Panc1 (cell line): ENCODE measurements around the gene BLVRA. TPM values are rescaled to one million over a fixed set of nuclear protein-coding genes. Genes with fewer than 3 reads are reported as not detected.
"Not testable (repeated sequence)": the region's sequence is repeated elsewhere in the genome, so short reads cannot be mapped to it uniquely, and the experiment has no call there.

Experiments
- ATAC-seq: fragments of 200-7000 bp; cut with Tn5 transposase; 2 replicates; pipeline ENCODE4 v1.9.1; 2020; ENCODE audit warnings: mild to moderate bottlenecking, moderate library complexity
- BruUV-seq: library from RNA; stranded (reverse); fragments of 400-500 nt; replicated peaks from 2 replicates; lab custom pipeline; 2021; lab: Mats Ljungman, UMichigan
- CTCF ChIA-PET: fragments of 300-600 bp; sonication (Branson Sonifier 250); formaldehyde crosslinking; loops from one replicate; lab custom pipeline; 2022; ENCODE audit warnings: antibody characterized with exemption; lab: Charles Lee
- POLR2A ChIA-PET: fragments of 300-600 bp; sonication (Branson Sonifier 250); formaldehyde crosslinking; loops from one replicate; lab custom pipeline; 2022; ENCODE audit warnings: antibody characterized with exemption; lab: Charles Lee
- DNase-seq: peaks from one replicate; pipeline ENCODE4 v3.0.0-alpha.2; 2010; ENCODE audit warnings: low read depth, low spot score
- H3K27ac ChIP-seq: 2 replicates; pipeline ENCODE4 v1.5.1; 2011; ENCODE audit warnings: mild to moderate bottlenecking, low read length, inconsistent platforms
- H3K27me3 ChIP-seq: fragments of 200-500 bp; sonication (Bioruptor generic); 2 replicates; pipeline ENCODE4 v1.6.0; 2014; ENCODE audit warnings: low read length, inconsistent platforms; ENCODE audit not compliant: control insufficient read depth, insufficient read depth
- H3K36me3 ChIP-seq: fragments of 200-500 bp; sonication (Bioruptor generic); 2 replicates; pipeline ENCODE4 v1.5.1; 2014; ENCODE audit warnings: inconsistent platforms, mild to moderate bottlenecking, low read length, moderate library complexity; ENCODE audit not compliant: control insufficient read depth, insufficient read depth
- H3K4me1 ChIP-seq: 2 replicates; pipeline ENCODE4 v1.5.1; 2011; ENCODE audit warnings: inconsistent platforms, mild to moderate bottlenecking, low read length, moderate library complexity; ENCODE audit not compliant: control insufficient read depth, insufficient read depth
- H3K4me3 ChIP-seq, 2 experiments: 2 replicates each; pipeline ENCODE4 v1.5.1; 2011 to 2012; ENCODE audit warnings: low read depth in 2 of 2, low read length in 2 of 2, mild to moderate bottlenecking in 2 of 2, inconsistent platforms in 1 of 2, moderate library complexity in 1 of 2
- H3K9me3 ChIP-seq: fragments of 200-500 bp; sonication (Bioruptor generic); 2 replicates; pipeline ENCODE4 v1.5.1; 2014; ENCODE audit warnings: low read depth, mild to moderate bottlenecking, inconsistent platforms, low read length, moderate library complexity; ENCODE audit not compliant: control insufficient read depth, insufficient read depth
- POLR2AphosphoS5 ChIP-seq: IDR thresholded peaks from 2 replicates; pipeline ENCODE4 v1.6.1; 2012; ENCODE audit warnings: mild to moderate bottlenecking, low read depth, low read length, moderate library complexity
- SIN3A ChIP-seq: IDR thresholded peaks from 2 replicates; pipeline ENCODE4 v1.6.1; 2012; ENCODE audit warnings: low read depth, mild to moderate bottlenecking, low read length, moderate library complexity, borderline replicate concordance; ENCODE audit not compliant: insufficient read depth
- TCF7L2 ChIP-seq: IDR thresholded peaks from 2 replicates; pipeline ENCODE4 v1.6.1; 2011; ENCODE audit warnings: mild to moderate bottlenecking, low read depth, low read length, inconsistent platforms
- in situ Hi-C: cut with HindIII; loops from 2 replicates; pipeline ENCODE4 v1.10.0; 2016; ENCODE audit warnings: low sequenced_read_pairs, low pct_unique_long_range_greater_than_20kb
- intact Hi-C: fragments of 100-400 bp; cut with micrococcal nuclease; formaldehyde crosslinking; loops from one replicate; pipeline ENCODE4 v1.10.0; 2022; ENCODE audit not compliant: unreplicated experiment
- total RNA-seq: library from RNA; stranded (reverse); gene quantifications from one replicate; pipeline ENCODE4 v1.2.1, GENCODE V29; 2021; ENCODE audit not compliant: unreplicated experiment
- TF ChIP-seq, protein P1 (sequence below): fragments of 450-650 bp; IDR thresholded peaks from 2 replicates; pipeline ENCODE4 v1.5.1; 2017; ENCODE audit warnings: mild to moderate bottlenecking
- TF ChIP-seq, protein P2 (sequence below), 2 experiments: IDR thresholded peaks; 2 replicates each; pipeline ENCODE4 v1.6.1; 2011 to 2012; ENCODE audit warnings: low read depth in 2 of 2, control low read depth in 1 of 2, low read length in 1 of 2, mild to moderate bottlenecking in 1 of 2, moderate library complexity in 1 of 2; ENCODE audit not compliant: insufficient read depth in 1 of 2

Gene BLVRA
- total RNA-seq, 1 experiment from 2014 or later, result 85.5 TPM

DNA sequence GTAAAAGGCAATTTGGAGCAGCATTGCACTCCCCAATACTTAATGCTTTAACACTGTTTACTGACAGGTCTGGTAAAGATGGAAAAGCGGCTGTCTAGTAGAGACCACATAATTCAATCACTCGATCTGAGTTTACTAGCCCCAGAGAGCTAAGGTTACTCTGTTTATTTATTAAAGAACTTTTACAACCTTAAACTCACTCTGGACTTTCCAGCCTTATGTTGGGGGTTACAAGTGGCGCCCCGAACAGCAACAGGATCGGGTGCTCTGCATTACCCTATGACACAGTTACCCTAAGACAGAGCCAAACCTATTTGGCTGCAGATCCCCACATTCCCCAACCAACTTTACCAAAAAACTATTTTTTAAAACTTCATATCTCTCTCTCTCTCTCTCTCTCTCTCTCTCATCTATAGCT is 66.9 kb downstream of the BLVRA start:
- in situ Hi-C loops, result no loop called here
- POLR2A ChIA-PET, result no interaction called here

GRCh38 chr7:43830917-43831316 is 72.4 kb downstream of the BLVRA start:
- DNase-seq, BruUV-seq, ATAC-seq, H3K4me3 ChIP-seq, H3K27me3 ChIP-seq, H3K9me3 ChIP-seq, intact Hi-C loops, H3K4me1 ChIP-seq, H3K36me3 ChIP-seq, in situ Hi-C loops, H3K27ac ChIP-seq: not testable (repeated sequence)
- POLR2A ChIA-PET, result interaction anchor here (0.6 kb wide), 1 partner anchor 314 kb away, joined by 4 read pairs; no protein-coding TSS in a partner anchor
- CTCF ChIA-PET, result interaction anchor here (0.7 kb wide), 2 partner anchors 9 to 73 kb away, joined by 3 to 7 read pairs; no protein-coding TSS in a partner anchor

More for the DNA sequence above, 66.9 kb downstream of the BLVRA start:
- Histone ChIP-seq H3K4me3 (no peak overlapping the region), H3K4me1 (peaks cover 6% of the 10 kb centered on the region; the same call in 1 of the 2 replicates), H3K27ac (no peak overlapping the region), H3K27me3 (no peaks in the 10 kb centered on the region; the same call in 1 of the 2 replicates), H3K9me3 (no peaks in the 10 kb centered on the region), H3K36me3 (no peaks in the 10 kb centered on the region)
- DNase-seq, result no peak
- intact Hi-C loops, result no loop called here
- BruUV-seq, result no TSS peak
- ATAC-seq, result no peak
- TF ChIP-seq, protein P1, sequence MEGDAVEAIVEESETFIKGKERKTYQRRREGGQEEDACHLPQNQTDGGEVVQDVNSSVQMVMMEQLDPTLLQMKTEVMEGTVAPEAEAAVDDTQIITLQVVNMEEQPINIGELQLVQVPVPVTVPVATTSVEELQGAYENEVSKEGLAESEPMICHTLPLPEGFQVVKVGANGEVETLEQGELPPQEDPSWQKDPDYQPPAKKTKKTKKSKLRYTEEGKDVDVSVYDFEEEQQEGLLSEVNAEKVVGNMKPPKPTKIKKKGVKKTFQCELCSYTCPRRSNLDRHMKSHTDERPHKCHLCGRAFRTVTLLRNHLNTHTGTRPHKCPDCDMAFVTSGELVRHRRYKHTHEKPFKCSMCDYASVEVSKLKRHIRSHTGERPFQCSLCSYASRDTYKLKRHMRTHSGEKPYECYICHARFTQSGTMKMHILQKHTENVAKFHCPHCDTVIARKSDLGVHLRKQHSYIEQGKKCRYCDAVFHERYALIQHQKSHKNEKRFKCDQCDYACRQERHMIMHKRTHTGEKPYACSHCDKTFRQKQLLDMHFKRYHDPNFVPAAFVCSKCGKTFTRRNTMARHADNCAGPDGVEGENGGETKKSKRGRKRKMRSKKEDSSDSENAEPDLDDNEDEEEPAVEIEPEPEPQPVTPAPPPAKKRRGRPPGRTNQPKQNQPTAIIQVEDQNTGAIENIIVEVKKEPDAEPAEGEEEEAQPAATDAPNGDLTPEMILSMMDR, result no peak
- TF ChIP-seq TCF7L2, result no peak
- TF ChIP-seq, protein P2, sequence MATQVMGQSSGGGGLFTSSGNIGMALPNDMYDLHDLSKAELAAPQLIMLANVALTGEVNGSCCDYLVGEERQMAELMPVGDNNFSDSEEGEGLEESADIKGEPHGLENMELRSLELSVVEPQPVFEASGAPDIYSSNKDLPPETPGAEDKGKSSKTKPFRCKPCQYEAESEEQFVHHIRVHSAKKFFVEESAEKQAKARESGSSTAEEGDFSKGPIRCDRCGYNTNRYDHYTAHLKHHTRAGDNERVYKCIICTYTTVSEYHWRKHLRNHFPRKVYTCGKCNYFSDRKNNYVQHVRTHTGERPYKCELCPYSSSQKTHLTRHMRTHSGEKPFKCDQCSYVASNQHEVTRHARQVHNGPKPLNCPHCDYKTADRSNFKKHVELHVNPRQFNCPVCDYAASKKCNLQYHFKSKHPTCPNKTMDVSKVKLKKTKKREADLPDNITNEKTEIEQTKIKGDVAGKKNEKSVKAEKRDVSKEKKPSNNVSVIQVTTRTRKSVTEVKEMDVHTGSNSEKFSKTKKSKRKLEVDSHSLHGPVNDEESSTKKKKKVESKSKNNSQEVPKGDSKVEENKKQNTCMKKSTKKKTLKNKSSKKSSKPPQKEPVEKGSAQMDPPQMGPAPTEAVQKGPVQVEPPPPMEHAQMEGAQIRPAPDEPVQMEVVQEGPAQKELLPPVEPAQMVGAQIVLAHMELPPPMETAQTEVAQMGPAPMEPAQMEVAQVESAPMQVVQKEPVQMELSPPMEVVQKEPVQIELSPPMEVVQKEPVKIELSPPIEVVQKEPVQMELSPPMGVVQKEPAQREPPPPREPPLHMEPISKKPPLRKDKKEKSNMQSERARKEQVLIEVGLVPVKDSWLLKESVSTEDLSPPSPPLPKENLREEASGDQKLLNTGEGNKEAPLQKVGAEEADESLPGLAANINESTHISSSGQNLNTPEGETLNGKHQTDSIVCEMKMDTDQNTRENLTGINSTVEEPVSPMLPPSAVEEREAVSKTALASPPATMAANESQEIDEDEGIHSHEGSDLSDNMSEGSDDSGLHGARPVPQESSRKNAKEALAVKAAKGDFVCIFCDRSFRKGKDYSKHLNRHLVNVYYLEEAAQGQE (IDR thresholded peaks at IDR 0.05; ENCODE audit: insufficient read depth in 1 of 2, low read depth in 2 of 2, low read length in 1 of 2), result no peak
- CTCF ChIA-PET, result interaction anchor here (1.4 kb wide), 1 partner anchor 243 kb away, joined by 7 read pairs; the partner anchor contains the start of gene STK17A

GRCh38 chr7:43834463-43835251 is 76.2 kb downstream of the BLVRA start:
- Histone ChIP-seq H3K4me1 (no peaks in the 10 kb centered on the region), H3K4me3 (peak overlapping the region; percentile 7 to 34; a peak in 3 of 4 replicates), H3K27me3 (no peaks in the 10 kb centered on the region), H3K9me3 (no peaks in the 10 kb centered on the region), H3K36me3 (no peaks in the 10 kb centered on the region), H3K27ac (peak overlapping the region; percentile 71)
- TF ChIP-seq POLR2AphosphoS5 (no peak), SIN3A (no peak), TCF7L2 (no peak)
- TF ChIP-seq, protein P1, result no peak
- TF ChIP-seq, protein P2 (IDR thresholded peaks at IDR 0.05; ENCODE audit: insufficient read depth in 1 of 2, low read depth in 2 of 2, low read length in 1 of 2), result no peak
- intact Hi-C loops (loop anchor here (5.0 kb wide), 1 partner anchor 107 kb away; the partner anchor contains the start of gene COA1), in situ Hi-C loops (no loop called here)
- ChIA-PET CTCF (interaction anchor here (0.9 to 1.1 kb wide), 2 partner anchors 122 to 134 kb away, joined by 3 to 7 read pairs; no protein-coding TSS in a partner anchor), POLR2A (no interaction called here)
- DNase-seq (no peak), ATAC-seq (no peak)
- BruUV-seq, result no TSS peak
